Colonic mucosa (tissue), 4 donors: ENCODE data around the gene GULP1. TPM values are rescaled to one million over a fixed set of nuclear protein-coding genes. Genes with fewer than 3 reads are reported as not detected.
"Not testable (repeated sequence)": the region's sequence is repeated elsewhere in the genome, so short reads cannot be mapped to it uniquely, and the experiment has no call there.

Source experiments
- DNase-seq: peaks from one replicate; pipeline ENCODE4 v3.0.0-alpha.2; 2020
- H3K27ac ChIP-seq: fragments of 200-600 bp; one replicate; pipeline ENCODE4 v1.8.0; 2021
- H3K27me3 ChIP-seq: fragments of 200-600 bp; one replicate; pipeline ENCODE4 v1.8.0; 2021
- H3K36me3 ChIP-seq: fragments of 200-600 bp; one replicate; pipeline ENCODE4 v1.8.0; 2021
- H3K4me1 ChIP-seq: fragments of 200-600 bp; one replicate; pipeline ENCODE4 v1.8.0; 2021; ENCODE audit warnings: mild to moderate bottlenecking
- H3K4me3 ChIP-seq: fragments of 200-600 bp; one replicate; pipeline ENCODE4 v1.8.0; 2021
- H3K9ac ChIP-seq, 2 donors: one replicate each; pipeline ENCODE4 v1.7.0; 2013; ENCODE audit warnings: control low read depth in 2 of 2, low read depth in 2 of 2, low read length in 2 of 2
- H3K9me3 ChIP-seq: fragments of 200-600 bp; one replicate; pipeline ENCODE4 v1.8.0; 2021
- intact Hi-C: fragments of 100-400 bp; cut with DNase I; formaldehyde crosslinking; loops from one replicate; pipeline ENCODE4 v1.14.1; 2022
- total RNA-seq, 2 donors: library from RNA; stranded (reverse); fragmentation: NEBNext Ultra II Directional in 1 of 2; extraction: Animal tissue kit (Norgen Biotek cat#: 25700) in 1 of 2; gene quantifications; one replicate each; pipeline ENCODE4 v1.2.1, GENCODE V29; 2021
- TF ChIP-seq, protein P1 (sequence below): fragments of 200-600 bp; IDR thresholded peaks from one replicate; pipeline ENCODE4 v1.8.0; 2022; ENCODE audit warnings: antibody characterized with exemption, mild to moderate bottlenecking
- donor health status: healthy.
- donor health status: DM: no; HTN: no; CAD: no.
- donor health status: DM: no; HTN: no; CAD: no.

The GULP1 gene
- total RNA-seq, 2 donors from 2014 or later: 10.4 to 11.8 TPM

DNA sequence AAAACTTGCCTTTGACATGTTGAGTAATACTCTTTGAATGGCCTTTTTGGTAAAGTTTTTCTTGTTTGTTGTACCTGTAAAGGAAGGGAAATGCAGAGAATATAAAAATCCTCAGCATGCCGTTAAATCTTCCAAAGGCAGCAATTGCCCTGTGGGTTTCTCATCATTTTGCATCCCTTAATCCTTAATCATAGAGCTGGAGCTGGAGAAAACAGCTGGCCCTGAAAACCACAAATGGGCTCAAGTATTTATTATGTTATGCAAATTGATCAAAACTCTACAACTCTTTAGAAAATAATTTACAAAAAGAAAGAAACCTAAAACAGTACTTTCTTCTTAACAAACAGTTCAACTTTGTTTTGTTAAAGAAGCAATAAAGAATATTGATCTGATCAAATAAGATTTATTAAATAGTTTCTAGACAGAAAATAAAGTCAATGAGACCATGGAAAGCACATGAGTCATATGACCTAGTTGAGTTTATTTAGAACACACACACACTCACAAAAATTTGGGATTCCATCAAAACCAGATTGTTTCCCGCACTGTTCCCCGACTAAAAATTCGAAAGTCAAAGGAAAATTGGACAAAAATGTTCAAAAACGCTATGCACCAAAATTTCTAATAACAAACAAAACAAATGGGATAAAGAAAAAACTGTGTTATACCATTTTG is 309.0 kb downstream of the GULP1 start:
- H3K27me3 ChIP-seq: no peaks in the 10 kb centered on the region
- no peak overlapping the region for H3K4me3 ChIP-seq
- H3K36me3 ChIP-seq: no peaks in the 10 kb centered on the region
- no peak for DNase-seq
- TF ChIP-seq, protein P1, sequence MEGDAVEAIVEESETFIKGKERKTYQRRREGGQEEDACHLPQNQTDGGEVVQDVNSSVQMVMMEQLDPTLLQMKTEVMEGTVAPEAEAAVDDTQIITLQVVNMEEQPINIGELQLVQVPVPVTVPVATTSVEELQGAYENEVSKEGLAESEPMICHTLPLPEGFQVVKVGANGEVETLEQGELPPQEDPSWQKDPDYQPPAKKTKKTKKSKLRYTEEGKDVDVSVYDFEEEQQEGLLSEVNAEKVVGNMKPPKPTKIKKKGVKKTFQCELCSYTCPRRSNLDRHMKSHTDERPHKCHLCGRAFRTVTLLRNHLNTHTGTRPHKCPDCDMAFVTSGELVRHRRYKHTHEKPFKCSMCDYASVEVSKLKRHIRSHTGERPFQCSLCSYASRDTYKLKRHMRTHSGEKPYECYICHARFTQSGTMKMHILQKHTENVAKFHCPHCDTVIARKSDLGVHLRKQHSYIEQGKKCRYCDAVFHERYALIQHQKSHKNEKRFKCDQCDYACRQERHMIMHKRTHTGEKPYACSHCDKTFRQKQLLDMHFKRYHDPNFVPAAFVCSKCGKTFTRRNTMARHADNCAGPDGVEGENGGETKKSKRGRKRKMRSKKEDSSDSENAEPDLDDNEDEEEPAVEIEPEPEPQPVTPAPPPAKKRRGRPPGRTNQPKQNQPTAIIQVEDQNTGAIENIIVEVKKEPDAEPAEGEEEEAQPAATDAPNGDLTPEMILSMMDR: no peak
- H3K27ac ChIP-seq: no peak overlapping the region
- no peak overlapping the region for H3K9ac ChIP-seq
- H3K4me1 ChIP-seq: no peaks in the 10 kb centered on the region
- no peaks in the 10 kb centered on the region for H3K9me3 ChIP-seq
- intact Hi-C loops: no loop called here

DNA sequence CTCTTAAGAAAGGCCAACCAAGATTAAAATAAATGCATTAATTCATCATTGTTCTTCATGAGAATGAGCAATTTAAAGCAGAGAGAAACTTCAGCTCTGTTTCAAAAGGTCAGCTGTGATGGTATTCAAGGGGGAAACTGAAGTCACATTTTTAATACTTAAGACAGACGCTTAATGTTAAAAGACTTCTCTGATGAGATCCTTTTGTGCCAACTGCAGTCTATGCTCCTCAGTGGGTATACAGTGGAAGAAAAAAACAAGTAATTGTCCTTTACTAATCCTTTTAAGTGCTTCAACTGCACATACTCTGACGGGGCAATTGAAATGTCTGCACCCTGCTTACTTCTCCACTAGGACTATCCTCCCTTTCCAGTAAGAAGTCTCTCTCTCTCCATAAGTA is 309.7 kb downstream of the GULP1 start:
- intact Hi-C loops: no loop called here
- TF ChIP-seq, protein P1: no peak
- H3K4me1 ChIP-seq: no peaks in the 10 kb centered on the region
- no peaks in the 10 kb centered on the region for H3K36me3 ChIP-seq
- H3K4me3 ChIP-seq: no peak overlapping the region
- H3K9ac ChIP-seq: no peak overlapping the region
- H3K27ac ChIP-seq: no peak overlapping the region
- no peak for DNase-seq
- no peaks in the 10 kb centered on the region for H3K27me3 ChIP-seq
- H3K9me3 ChIP-seq: no peaks in the 10 kb centered on the region

DNA sequence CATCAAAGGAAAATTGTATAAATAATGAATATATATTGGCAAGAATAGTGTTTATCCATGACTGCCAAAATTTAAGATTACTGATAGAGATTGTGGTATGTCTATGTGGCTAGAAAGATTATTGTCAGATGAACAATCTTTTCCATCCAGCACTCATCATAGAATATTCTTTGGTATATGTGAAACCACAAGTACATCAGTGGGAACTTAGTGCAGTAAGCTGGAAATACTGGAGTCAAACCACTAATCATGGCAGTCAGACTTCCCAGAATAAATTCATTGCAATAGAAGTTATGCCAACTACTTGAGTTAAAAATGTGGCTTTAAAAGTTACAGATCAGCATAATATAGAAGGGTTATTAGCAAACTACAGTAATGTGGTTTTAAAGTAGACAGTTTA is 310.3 kb downstream of the GULP1 start:
- TF ChIP-seq, protein P1: no peak
- H3K4me1 ChIP-seq: no peaks in the 10 kb centered on the region
- no peaks in the 10 kb centered on the region for H3K9me3 ChIP-seq
- no peak overlapping the region for H3K27ac ChIP-seq
- intact Hi-C loops: no loop called here
- H3K27me3 ChIP-seq: no peaks in the 10 kb centered on the region
- H3K9ac ChIP-seq: no peak overlapping the region
- no peak overlapping the region for H3K4me3 ChIP-seq
- no peaks in the 10 kb centered on the region for H3K36me3 ChIP-seq
- DNase-seq: no peak

DNA sequence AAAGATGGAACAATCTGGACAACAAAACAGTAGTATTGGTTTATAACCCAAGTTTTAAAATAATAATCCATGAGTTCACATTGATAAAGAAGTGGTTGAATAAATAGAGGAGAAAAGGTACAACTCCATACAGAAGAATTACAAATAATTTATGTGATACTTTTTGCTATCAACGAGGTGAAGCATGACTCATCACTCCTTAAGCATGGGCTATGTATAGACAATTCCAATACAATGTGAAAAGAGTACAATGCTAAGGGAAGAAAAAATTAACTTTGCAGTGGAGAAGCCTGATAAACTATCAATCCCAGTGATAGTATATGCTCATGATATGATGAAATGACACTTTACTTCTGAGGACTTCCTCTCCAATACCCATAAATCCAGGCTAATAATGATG is 312.9 kb downstream of the GULP1 start:
- Histone ChIP-seq H3K9me3 (no peaks in the 10 kb centered on the region), H3K27ac (no peak overlapping the region), H3K9ac (no peak overlapping the region), H3K4me3 (no peak overlapping the region), H3K4me1 (no peaks in the 10 kb centered on the region), H3K36me3 (no peaks in the 10 kb centered on the region), H3K27me3 (no peaks in the 10 kb centered on the region)
- TF ChIP-seq, protein P1: no peak
- intact Hi-C loops: no loop called here
- DNase-seq: no peak

DNA sequence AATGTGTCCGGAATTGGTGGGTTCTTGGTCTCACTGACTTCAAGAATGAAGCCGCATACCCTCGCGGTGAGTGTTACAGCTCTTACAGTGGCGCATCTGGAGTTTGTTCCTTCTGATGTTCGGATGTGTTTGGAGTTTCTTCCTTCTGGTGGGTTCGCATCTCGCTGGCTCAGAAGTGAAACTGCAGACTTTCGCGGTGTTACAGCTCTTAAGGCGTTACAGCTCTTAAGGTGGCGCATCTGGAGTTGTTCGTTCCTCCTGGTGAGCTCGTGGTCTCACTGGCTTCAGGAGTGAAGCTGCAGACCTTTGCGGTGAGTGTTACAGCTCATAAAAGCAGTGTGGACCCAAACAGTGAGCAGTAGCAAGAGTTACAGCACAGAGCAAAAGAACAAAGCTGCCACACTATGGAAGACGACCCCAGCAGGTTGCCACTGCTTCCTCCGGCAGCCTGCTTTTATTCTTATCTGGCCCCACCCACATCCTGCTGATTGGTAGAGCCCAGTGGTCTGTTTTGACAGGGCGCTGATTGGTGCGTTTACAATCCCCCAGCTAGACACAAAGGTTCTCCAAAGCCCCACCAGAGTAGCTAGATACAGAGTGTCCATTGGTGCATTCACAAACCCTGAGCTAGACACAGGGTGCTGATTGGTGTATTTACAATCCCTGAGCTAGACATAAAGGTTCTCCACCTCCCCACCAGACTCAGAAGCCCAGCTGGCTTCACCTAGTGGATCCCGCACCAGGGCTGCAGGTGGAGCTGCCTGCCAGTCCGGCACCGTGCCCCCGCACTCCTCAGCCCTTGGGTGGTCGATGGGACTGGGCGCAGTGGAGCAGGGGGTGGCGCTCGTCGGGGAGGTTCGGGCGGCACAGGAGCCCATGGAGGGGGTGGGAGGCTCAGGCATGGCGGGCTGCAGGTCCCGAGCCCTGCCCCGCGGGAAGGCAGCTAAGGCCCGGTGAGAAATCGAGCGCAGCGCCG is 314.2 kb downstream of the GULP1 start:
- H3K36me3 ChIP-seq, intact Hi-C loops, H3K27me3 ChIP-seq, H3K9me3 ChIP-seq, H3K9ac ChIP-seq, DNase-seq, H3K4me3 ChIP-seq, H3K4me1 ChIP-seq, H3K27ac ChIP-seq: not testable (repeated sequence)

DNA sequence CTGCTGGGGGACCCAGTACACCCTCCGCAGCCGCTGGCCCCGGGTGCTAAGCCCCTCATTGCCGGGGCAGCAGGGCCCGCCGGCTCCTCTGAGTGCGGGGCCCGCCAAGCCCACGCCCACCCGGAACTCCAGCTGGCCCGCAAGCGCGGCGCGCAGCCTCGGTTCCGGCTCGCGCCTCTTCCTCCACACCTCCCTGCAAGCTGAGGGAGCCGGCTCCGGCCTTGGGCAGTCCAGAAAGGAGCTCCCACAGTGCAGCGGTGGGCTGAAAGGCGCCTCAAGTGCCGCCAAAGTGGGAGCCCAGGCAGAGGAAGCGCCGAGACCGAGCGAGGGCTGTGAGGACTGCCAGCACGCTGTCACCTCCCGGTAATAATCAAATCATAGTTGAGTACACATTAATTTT is 314.9 kb downstream of the GULP1 start:
- H3K36me3 ChIP-seq, H3K4me3 ChIP-seq, H3K9ac ChIP-seq, H3K4me1 ChIP-seq, H3K9me3 ChIP-seq, DNase-seq, intact Hi-C loops, H3K27me3 ChIP-seq, H3K27ac ChIP-seq: not testable (repeated sequence)
